ENCODE measurements around the gene COG2. TPM values are rescaled to one million over a fixed set of nuclear protein-coding genes. Genes with fewer than 3 reads are reported as not detected.
"Not testable (repeated sequence)": the region's sequence is repeated elsewhere in the genome, so short reads cannot be mapped to it uniquely, and the experiment has no call there.

COG2 gene
- total and polyA plus RNA-seq, 4 donors, result 6.4 to 23.1 (median 16.0) TPM

DNA sequence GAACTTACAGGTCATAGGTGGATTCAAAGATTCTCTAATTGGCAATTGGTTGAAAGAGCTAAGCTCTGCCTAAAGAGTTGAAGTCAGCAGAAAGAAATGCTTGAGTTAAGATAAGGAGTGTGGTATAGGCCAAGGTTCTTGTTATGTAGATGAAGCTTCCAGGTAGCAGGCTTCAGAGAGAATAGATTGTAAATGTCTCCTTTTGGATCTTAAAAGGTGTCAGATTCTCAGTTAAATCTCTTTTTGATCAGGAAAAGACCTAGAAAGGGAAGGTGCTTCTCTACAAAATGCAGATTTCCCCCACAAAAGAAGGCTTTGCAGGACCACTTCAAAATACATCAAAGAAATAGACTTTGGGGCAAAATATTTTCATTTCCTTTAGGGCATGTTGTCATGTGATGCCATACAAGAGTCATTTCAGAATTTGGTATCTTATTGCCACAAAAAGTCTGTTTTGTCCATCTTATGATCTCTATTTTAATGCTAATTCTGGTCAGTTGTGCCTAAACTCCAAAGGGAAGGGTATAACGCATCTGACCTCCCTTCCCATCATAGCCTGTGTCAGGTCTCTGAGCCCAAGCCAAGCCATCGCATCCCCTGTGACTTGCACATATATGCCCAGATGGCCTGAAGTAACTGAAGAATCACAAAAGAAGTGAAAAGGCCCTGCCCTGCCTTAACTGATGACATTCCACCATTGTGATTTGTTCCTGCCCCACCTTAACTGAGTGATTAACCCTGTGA, 41.5 kb upstream of the COG2 start:
- intact Hi-C loops (cut with DNase I); ATAC-seq (ENCODE audit: low FRiP score); DNase-seq; H3K27ac ChIP-seq (ENCODE audit: low read depth in 1 of 2, low read length in 2 of 2); H3K4me3 ChIP-seq (ENCODE audit: low read length in 2 of 2); H3K4me1 ChIP-seq (ENCODE audit: control insufficient read depth in 1 of 2, insufficient read depth in 2 of 2, low read length in 2 of 2); H3K9me3 ChIP-seq (ENCODE audit: control insufficient read depth, low read length); H3K36me3 ChIP-seq (ENCODE audit: control insufficient read depth in 1 of 2, insufficient read depth in 2 of 2, low read length in 1 of 2); H3K27me3 ChIP-seq (ENCODE audit: control insufficient read depth in 1 of 2, insufficient read depth in 2 of 2, low read length in 1 of 2): not testable (repeated sequence)
- 90 to 91% methylated on average over 2 of the region's 2 CpGs for WGBS, 2 donors

- no peak for ATAC-seq (ENCODE audit: low FRiP score)
- Histone ChIP-seq H3K4me1 (ENCODE audit: control insufficient read depth in 1 of 2, insufficient read depth in 2 of 2, low read length in 2 of 2) (no peaks in the 10 kb centered on the region), H3K9me3 (ENCODE audit: control insufficient read depth, low read length) (no peaks in the 10 kb centered on the region), H3K27me3 (ENCODE audit: control insufficient read depth in 1 of 2, insufficient read depth in 2 of 2, low read length in 1 of 2) (no peaks in the 10 kb centered on the region), H3K36me3 (ENCODE audit: control insufficient read depth in 1 of 2, insufficient read depth in 2 of 2, low read length in 1 of 2) (no peaks in the 10 kb centered on the region), H3K27ac (ENCODE audit: low read depth in 1 of 2, low read length in 2 of 2) (no peak overlapping the region), H3K4me3 (ENCODE audit: low read length in 2 of 2) (no peak overlapping the region)
- intact Hi-C loops (cut with DNase I), result no loop called here
- 55 to 64% methylated on average over 2 of the region's 2 CpGs for WGBS, 2 donors
- no peak for DNase-seq
Measured at GRCh38 chr1:230609208-230609607, 33.1 kb upstream of the COG2 start.

GRCh38 chr1:230610589-230610988, 31.7 kb upstream of the COG2 start:
- H3K4me3 ChIP-seq (ENCODE audit: low read length in 2 of 2), result no peak overlapping the region
- WGBS, 2 donors, result 60 to 74% methylated on average over 1 of the region's 1 CpG
- DNase-seq (no peak), ATAC-seq (ENCODE audit: low FRiP score) (no peak)
- H3K4me1 ChIP-seq (ENCODE audit: control insufficient read depth in 1 of 2, insufficient read depth in 2 of 2, low read length in 2 of 2), result no peaks in the 10 kb centered on the region
- H3K27ac ChIP-seq (ENCODE audit: low read depth in 1 of 2, low read length in 2 of 2), result no peak overlapping the region
- H3K27me3 ChIP-seq (ENCODE audit: control insufficient read depth in 1 of 2, insufficient read depth in 2 of 2, low read length in 1 of 2), result no peaks in the 10 kb centered on the region
- no peaks in the 10 kb centered on the region for H3K36me3 ChIP-seq (ENCODE audit: control insufficient read depth in 1 of 2, insufficient read depth in 2 of 2, low read length in 1 of 2)
- intact Hi-C loops (cut with DNase I), result no loop called here
- peaks cover 1% of the 10 kb centered on the region for H3K9me3 ChIP-seq (ENCODE audit: control insufficient read depth, low read length)

DNA sequence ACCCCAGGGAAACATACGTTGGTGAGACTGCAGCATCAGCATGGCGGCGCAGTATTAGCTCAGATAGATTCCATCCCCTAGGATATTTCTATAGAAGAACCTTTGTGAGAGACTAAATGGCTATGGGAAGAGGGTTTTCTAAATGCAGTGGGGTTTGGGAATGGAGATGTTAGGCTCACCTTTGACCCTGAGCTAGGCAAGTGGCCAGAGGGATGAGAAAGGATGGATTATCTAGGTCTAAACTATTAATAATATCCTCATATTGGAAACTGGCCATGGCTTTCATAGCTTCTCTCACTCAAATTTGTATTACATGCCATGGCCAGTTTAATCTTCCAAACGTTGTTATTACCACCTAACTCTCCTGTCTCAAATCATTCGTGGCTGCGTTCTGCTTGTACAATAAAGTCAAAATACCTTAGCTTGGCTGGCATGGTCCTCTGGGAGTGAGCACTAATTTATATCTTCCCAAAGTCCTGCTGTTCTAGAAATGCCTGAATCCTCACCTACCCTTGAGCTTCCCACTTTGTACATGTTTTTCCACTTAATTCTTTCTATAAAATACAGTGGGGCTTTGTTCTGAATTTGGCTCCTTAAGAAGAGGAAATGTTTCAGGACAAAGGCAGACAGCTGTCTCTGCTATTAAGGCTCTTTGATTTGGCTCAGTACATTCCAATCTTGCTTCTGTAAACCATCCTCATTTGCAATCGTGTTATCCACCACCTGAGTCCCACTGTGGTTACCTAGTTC, 31.0 kb upstream of the COG2 start:
- no peak for DNase-seq
- Histone ChIP-seq H3K4me3 (ENCODE audit: low read length in 2 of 2) (no peak overlapping the region), H3K9me3 (ENCODE audit: control insufficient read depth, low read length) (peaks cover 1% of the 10 kb centered on the region), H3K4me1 (ENCODE audit: control insufficient read depth in 1 of 2, insufficient read depth in 2 of 2, low read length in 2 of 2) (no peaks in the 10 kb centered on the region), H3K36me3 (ENCODE audit: control insufficient read depth in 1 of 2, insufficient read depth in 2 of 2, low read length in 1 of 2) (no peaks in the 10 kb centered on the region), H3K27me3 (ENCODE audit: control insufficient read depth in 1 of 2, insufficient read depth in 2 of 2, low read length in 1 of 2) (no peaks in the 10 kb centered on the region), H3K27ac (ENCODE audit: low read depth in 1 of 2, low read length in 2 of 2) (no peak overlapping the region)
- ATAC-seq (ENCODE audit: low FRiP score), result no peak
- 72 to 75% methylated on average over 7 of the region's 7 CpGs for WGBS, 2 donors
- intact Hi-C loops (cut with DNase I), result no loop called here

- Histone ChIP-seq H3K4me3 (ENCODE audit: low read length in 2 of 2) (no peak overlapping the region), H3K4me1 (ENCODE audit: control insufficient read depth in 1 of 2, insufficient read depth in 2 of 2, low read length in 2 of 2) (no peaks in the 10 kb centered on the region), H3K9me3 (ENCODE audit: control insufficient read depth, low read length) (peaks cover 1% of the 10 kb centered on the region), H3K36me3 (ENCODE audit: control insufficient read depth in 1 of 2, insufficient read depth in 2 of 2, low read length in 1 of 2) (no peaks in the 10 kb centered on the region), H3K27me3 (ENCODE audit: control insufficient read depth in 1 of 2, insufficient read depth in 2 of 2, low read length in 1 of 2) (no peaks in the 10 kb centered on the region), H3K27ac (ENCODE audit: low read depth in 1 of 2, low read length in 2 of 2) (no peak overlapping the region)
- ATAC-seq (ENCODE audit: low FRiP score) (no peak), DNase-seq (no peak)
- WGBS, 2 donors, result 0 to 4% methylated on average over 1 of the region's 1 CpG
- intact Hi-C loops (cut with DNase I), result no loop called here
Measured at GRCh38 chr1:230611878-230612235, 30.4 kb upstream of the COG2 start.

DNA sequence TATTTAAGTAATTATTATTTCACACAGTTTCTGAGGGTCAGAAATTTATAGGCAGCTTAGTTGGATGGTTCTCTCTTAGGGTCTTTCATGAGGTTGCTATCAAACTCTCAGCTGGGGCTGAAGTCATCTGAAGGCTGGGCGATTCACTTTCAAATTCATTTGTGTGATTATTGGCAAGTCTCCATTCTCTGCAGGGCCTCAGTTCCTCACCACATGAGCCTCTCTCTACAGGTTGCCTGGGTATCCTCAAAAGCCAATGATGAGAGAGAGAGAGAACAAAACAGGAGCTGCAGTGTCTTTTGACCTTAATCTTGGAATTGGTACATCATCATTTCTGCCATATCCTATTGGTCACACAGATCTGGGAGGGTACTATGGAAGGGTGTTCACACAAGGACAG, 29.6 kb upstream of the COG2 start:
- H3K36me3 ChIP-seq (ENCODE audit: control insufficient read depth in 1 of 2, insufficient read depth in 2 of 2, low read length in 1 of 2), result no peaks in the 10 kb centered on the region
- no peak for DNase-seq
- intact Hi-C loops (cut with DNase I), result no loop called here

GRCh38 chr1:230614121-230614520, 28.2 kb upstream of the COG2 start:
- Histone ChIP-seq H3K27ac (ENCODE audit: low read depth in 1 of 2, low read length in 2 of 2) (no peak overlapping the region), H3K4me3 (ENCODE audit: low read length in 2 of 2) (no peak overlapping the region), H3K4me1 (ENCODE audit: control insufficient read depth in 1 of 2, insufficient read depth in 2 of 2, low read length in 2 of 2) (no peaks in the 10 kb centered on the region), H3K36me3 (ENCODE audit: control insufficient read depth in 1 of 2, insufficient read depth in 2 of 2, low read length in 1 of 2) (no peaks in the 10 kb centered on the region), H3K27me3 (ENCODE audit: control insufficient read depth in 1 of 2, insufficient read depth in 2 of 2, low read length in 1 of 2) (peaks cover 0 to 1% of the 10 kb centered on the region in 2 donors), H3K9me3 (ENCODE audit: control insufficient read depth, low read length) (peaks cover 3% of the 10 kb centered on the region)
- no peak for DNase-seq
- no peak for ATAC-seq (ENCODE audit: low FRiP score)
- 86 to 89% methylated on average over 3 of the region's 3 CpGs for WGBS, 2 donors
- intact Hi-C loops (cut with DNase I), result no loop called here

More for the DNA sequence above, 29.6 kb upstream of the COG2 start:
- no peaks in the 10 kb centered on the region for H3K4me1 ChIP-seq (ENCODE audit: control insufficient read depth in 1 of 2, insufficient read depth in 2 of 2, low read length in 2 of 2)
- no peak overlapping the region for H3K4me3 ChIP-seq (ENCODE audit: low read length in 2 of 2)
- peaks cover 1% of the 10 kb centered on the region for H3K9me3 ChIP-seq (ENCODE audit: control insufficient read depth, low read length)
- ATAC-seq (ENCODE audit: low FRiP score), result no peak
- H3K27ac ChIP-seq (ENCODE audit: low read depth in 1 of 2, low read length in 2 of 2), result no peak overlapping the region
- 54 to 74% methylated on average over 1 of the region's 1 CpG for WGBS, 2 donors
- H3K27me3 ChIP-seq (ENCODE audit: control insufficient read depth in 1 of 2, insufficient read depth in 2 of 2, low read length in 1 of 2), result no peaks in the 10 kb centered on the region

DNA sequence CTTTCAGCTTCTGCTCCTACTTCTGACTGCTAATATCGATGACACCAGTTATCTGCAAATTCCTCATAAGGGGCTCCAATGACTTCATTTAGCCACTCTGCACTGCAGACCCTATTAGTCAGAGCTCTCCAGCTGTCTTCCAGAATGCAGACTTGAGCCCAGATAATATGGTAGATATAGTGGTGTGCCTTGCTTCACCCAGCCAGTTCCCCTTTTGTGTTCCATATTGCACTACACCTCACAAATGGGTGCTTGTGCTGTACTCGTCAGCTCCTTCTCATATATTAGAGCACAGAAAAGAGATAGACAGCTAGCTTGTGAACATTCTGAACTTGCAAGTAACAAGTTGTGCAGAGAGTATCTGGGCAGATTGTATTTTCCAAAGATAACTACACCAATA, 23.7 kb upstream of the COG2 start:
- Histone ChIP-seq H3K36me3 (ENCODE audit: control insufficient read depth in 1 of 2, insufficient read depth in 2 of 2, low read length in 1 of 2) (no peaks in the 10 kb centered on the region), H3K9me3 (ENCODE audit: control insufficient read depth, low read length) (peaks cover 3% of the 10 kb centered on the region), H3K27me3 (ENCODE audit: control insufficient read depth in 1 of 2, insufficient read depth in 2 of 2, low read length in 1 of 2) (peaks cover 0 to 1% of the 10 kb centered on the region in 2 donors), H3K4me3 (ENCODE audit: low read length in 2 of 2) (no peak overlapping the region), H3K27ac (ENCODE audit: low read depth in 1 of 2, low read length in 2 of 2) (no peak overlapping the region), H3K4me1 (ENCODE audit: control insufficient read depth in 1 of 2, insufficient read depth in 2 of 2, low read length in 2 of 2) (no peaks in the 10 kb centered on the region)
- intact Hi-C loops (cut with DNase I), result no loop called here
- DNase-seq (no peak), ATAC-seq (ENCODE audit: low FRiP score) (no peak)
- WGBS, 2 donors, result 78 to 87% methylated on average over 2 of the region's 2 CpGs

All from aorta (tissue), 5 donors.